ENCODE results near the gene MPST. TPM values are rescaled to one million over a fixed set of nuclear protein-coding genes. Genes with fewer than 3 reads are reported as not detected.
"Not testable (repeated sequence)": the region's sequence is repeated elsewhere in the genome, so short reads cannot be mapped to it uniquely, and the experiment has no call there.

The MPST gene
- total RNA-seq, 4 donors from 2014 or later, result 99.0 to 171 (median 143) TPM

DNA sequence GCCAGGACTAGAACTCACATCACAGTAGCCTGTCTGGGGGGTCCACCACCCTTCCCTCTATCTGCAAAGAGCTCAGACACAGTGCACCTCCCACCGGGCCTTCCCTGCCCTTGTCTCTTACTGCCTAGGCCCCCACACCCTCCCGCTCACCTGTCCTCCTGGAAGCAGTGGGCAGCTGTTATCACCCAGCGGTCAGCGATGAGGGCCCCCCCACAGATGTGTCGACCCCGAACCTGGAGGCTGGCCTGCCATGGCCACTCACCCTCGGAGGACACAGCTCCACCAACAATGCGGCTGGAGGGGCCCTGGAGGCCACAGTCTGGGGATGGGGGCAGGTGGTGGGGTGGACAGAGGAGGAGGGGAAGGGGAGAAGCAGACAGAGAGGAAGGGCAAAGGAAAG, 50.8 kb downstream of the MPST start:
- no peak for TF ChIP-seq POLR2A (IDR thresholded peaks at IDR 0.05)
- H3K27ac ChIP-seq, result no peak overlapping the region
- no peaks in the 10 kb centered on the region for H3K9me3 ChIP-seq
- no peak for DNase-seq (ENCODE audit: low spot score in 2 of 2)
- WGBS, result 85% methylated on average over 8 of the region's 8 CpGs
- no peaks in the 10 kb centered on the region for H3K36me3 ChIP-seq
- no peak overlapping the region for H3K4me3 ChIP-seq
- H3K4me1 ChIP-seq, result peaks cover 4% of the 10 kb centered on the region
- peaks cover 53% of the 10 kb centered on the region for H3K27me3 ChIP-seq

GRCh38 chr22:37070744-37071143, 51.2 kb downstream of the MPST start:
- Histone ChIP-seq H3K27me3 (peaks cover 54% of the 10 kb centered on the region), H3K27ac (no peak overlapping the region), H3K36me3 (no peaks in the 10 kb centered on the region), H3K4me3 (no peak overlapping the region), H3K9me3 (no peaks in the 10 kb centered on the region), H3K4me1 (peaks cover 4% of the 10 kb centered on the region)
- TF ChIP-seq POLR2AphosphoS5 (IDR thresholded peaks at IDR 0.05), result no peak
- no peak for TF ChIP-seq EP300 (IDR thresholded peaks at IDR 0.05)
- TF ChIP-seq POLR2A (IDR thresholded peaks at IDR 0.05), result no peak
- TF ChIP-seq, protein P1, sequence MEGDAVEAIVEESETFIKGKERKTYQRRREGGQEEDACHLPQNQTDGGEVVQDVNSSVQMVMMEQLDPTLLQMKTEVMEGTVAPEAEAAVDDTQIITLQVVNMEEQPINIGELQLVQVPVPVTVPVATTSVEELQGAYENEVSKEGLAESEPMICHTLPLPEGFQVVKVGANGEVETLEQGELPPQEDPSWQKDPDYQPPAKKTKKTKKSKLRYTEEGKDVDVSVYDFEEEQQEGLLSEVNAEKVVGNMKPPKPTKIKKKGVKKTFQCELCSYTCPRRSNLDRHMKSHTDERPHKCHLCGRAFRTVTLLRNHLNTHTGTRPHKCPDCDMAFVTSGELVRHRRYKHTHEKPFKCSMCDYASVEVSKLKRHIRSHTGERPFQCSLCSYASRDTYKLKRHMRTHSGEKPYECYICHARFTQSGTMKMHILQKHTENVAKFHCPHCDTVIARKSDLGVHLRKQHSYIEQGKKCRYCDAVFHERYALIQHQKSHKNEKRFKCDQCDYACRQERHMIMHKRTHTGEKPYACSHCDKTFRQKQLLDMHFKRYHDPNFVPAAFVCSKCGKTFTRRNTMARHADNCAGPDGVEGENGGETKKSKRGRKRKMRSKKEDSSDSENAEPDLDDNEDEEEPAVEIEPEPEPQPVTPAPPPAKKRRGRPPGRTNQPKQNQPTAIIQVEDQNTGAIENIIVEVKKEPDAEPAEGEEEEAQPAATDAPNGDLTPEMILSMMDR (IDR thresholded peaks at IDR 0.05), result no peak
- no peak for DNase-seq (ENCODE audit: low spot score in 2 of 2)
- WGBS, result 73% methylated on average over 5 of the region's 9 CpGs

DNA sequence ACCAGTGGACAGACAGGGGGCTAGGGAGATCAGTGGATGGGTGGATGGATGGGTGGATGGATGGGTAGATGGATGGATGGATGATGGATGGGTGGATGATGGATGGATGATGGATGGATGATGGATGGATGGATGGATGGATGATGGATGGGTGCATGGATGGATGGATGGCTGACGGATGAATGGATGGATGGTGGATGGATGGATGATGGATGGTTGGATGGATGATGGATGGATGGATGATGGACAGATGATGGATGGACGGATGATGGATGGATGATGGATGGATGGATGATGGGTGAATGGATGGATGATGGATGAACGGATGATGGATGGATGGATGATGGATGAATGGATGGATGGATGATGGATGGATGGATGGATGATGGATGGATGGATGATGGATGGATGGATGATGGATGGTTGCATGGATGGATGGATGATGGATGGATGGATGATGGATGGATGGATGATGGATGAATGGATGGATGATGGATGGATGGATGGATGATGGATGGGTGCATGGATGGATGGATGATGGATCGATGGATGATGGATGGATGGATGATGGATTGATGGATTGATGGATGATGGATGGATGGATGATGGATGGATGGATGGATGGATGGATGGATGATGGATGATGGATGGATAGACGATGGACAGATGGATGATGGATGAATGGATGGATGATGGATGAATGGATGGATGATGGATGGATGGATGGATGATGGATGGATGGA, 52.5 kb downstream of the MPST start:
- H3K9me3 ChIP-seq; H3K36me3 ChIP-seq; H3K4me3 ChIP-seq; H3K27ac ChIP-seq; H3K4me1 ChIP-seq; DNase-seq (ENCODE audit: low spot score in 2 of 2): not testable (repeated sequence)
- peaks cover 66% of the 10 kb centered on the region for H3K27me3 ChIP-seq
- WGBS, result 94% methylated on average over 5 of the region's 5 CpGs

DNA sequence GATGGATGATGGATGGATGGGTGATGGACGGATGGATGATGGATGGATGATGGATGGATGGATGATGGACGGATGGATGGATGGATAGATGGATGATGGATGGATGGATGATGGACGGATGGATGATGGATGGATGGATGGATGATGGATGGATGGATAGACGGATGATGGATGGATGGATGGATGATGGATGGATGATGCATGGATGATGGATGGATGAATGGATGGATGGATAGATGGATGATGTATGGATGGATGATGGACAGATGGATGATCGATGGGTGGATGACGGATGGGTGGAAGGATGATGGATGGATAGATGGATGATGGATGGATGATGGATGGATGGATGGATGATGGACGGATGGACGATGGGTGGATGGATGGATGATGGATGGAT, 53.1 kb downstream of the MPST start:
- Histone ChIP-seq H3K36me3 (no peaks in the 10 kb centered on the region), H3K4me3 (no peak overlapping the region), H3K4me1 (peaks cover 4% of the 10 kb centered on the region), H3K9me3 (no peaks in the 10 kb centered on the region), H3K27ac (no peak overlapping the region), H3K27me3 (peaks cover 65% of the 10 kb centered on the region)
- 91% methylated on average over 8 of the region's 8 CpGs for WGBS
- DNase-seq (ENCODE audit: low spot score in 2 of 2), result no peak
- TF ChIP-seq POLR2A (IDR thresholded peaks at IDR 0.05) (no peak), POLR2AphosphoS5 (IDR thresholded peaks at IDR 0.05) (no peak), EP300 (IDR thresholded peaks at IDR 0.05) (no peak)
- TF ChIP-seq, protein P1 (IDR thresholded peaks at IDR 0.05), result no peak

DNA sequence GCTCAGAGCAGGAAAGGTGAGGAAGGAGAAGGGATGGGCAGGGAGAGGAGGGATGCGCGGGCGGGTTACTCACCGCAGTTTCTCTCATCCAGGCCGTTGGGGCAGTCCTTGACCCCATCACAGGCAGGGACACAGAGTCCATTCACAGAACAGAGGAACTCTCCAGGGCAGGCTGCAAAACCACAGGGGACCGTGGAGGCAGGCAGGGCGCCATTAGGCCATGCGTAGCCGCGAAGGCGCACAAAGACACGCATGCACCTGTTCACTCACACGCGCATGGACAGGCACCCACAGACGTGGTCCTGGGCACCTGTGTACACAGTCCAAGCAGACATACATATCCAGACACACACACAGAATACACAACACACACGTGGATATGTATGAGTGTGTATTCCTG, 55.0 kb downstream of the MPST start:
- DNase-seq (ENCODE audit: low spot score in 2 of 2), result no peak
- Histone ChIP-seq H3K4me1 (peaks cover 2% of the 10 kb centered on the region), H3K36me3 (no peaks in the 10 kb centered on the region), H3K27ac (no peak overlapping the region), H3K9me3 (no peaks in the 10 kb centered on the region), H3K27me3 (peaks cover 51% of the 10 kb centered on the region), H3K4me3 (no peak overlapping the region)
- WGBS, result 71% methylated on average over 7 of the region's 16 CpGs
- no peak for TF ChIP-seq POLR2AphosphoS5 (IDR thresholded peaks at IDR 0.05)
- TF ChIP-seq, protein P1 (IDR thresholded peaks at IDR 0.05), result no peak
- no peak for TF ChIP-seq EP300 (IDR thresholded peaks at IDR 0.05)
- no peak for TF ChIP-seq POLR2A (IDR thresholded peaks at IDR 0.05)

DNA sequence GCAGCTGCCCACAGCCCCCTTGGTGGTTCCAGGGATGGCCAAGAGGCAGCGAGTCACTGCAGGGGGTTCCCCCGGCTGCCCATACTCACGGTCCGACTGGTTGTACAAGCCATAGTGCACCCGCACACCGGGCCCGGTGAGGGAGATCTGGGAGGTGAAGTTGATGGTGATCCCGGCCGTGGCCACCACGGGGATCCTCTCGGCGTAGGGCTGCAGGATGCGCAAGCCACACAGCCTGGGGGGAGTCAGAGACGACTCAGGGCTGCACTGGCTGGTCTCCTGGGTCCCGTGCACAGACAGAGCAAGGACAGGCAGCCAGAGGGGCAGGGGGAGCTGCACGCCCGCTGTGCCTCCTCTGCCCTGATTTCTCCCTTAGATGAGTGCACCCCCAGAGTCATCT, 55.5 kb downstream of the MPST start:
- peaks cover 46% of the 10 kb centered on the region for H3K27me3 ChIP-seq
- H3K36me3 ChIP-seq, result no peaks in the 10 kb centered on the region
- no peak for DNase-seq (ENCODE audit: low spot score in 2 of 2)
- TF ChIP-seq POLR2A (IDR thresholded peaks at IDR 0.05), result no peak
- no peak for TF ChIP-seq POLR2AphosphoS5 (IDR thresholded peaks at IDR 0.05)
- no peak for TF ChIP-seq EP300 (IDR thresholded peaks at IDR 0.05)
- TF ChIP-seq, protein P1 (IDR thresholded peaks at IDR 0.05), result no peak
- peaks cover 2% of the 10 kb centered on the region for H3K4me1 ChIP-seq
- no peak overlapping the region for H3K27ac ChIP-seq
- WGBS, result 66% methylated on average over 15 of the region's 17 CpGs
- H3K9me3 ChIP-seq, result no peaks in the 10 kb centered on the region
- no peak overlapping the region for H3K4me3 ChIP-seq

Data from suprapubic skin (tissue), 4 donors.